Neuronal stem cell (in vitro differentiated cells): ENCODE data around the gene MYOCD.
A peak's percentile ranks its signal among the peaks of the same experiment; 100 is the strongest.

Experiments
- DNase-seq: peaks from one replicate; pipeline ENCODE4 v3.0.0-alpha.2; 2013; ENCODE audit warnings: low spot score
- H2AFZ ChIP-seq: one replicate; pipeline ENCODE4 v1.6.1; 2013; ENCODE audit warnings: mild to moderate bottlenecking, low read length, inconsistent platforms
- H2AK5ac ChIP-seq: 2 replicates; pipeline ENCODE4 v1.6.1; 2013; ENCODE audit warnings: low read depth, mild to moderate bottlenecking, inconsistent platforms, low read length, moderate library complexity, mixed read lengths
- H2BK120ac ChIP-seq: 2 replicates; pipeline ENCODE4 v1.6.1; 2013; ENCODE audit warnings: low read depth, mild to moderate bottlenecking, inconsistent platforms, low read length, moderate library complexity, mixed read lengths
- H2BK12ac ChIP-seq: one replicate; pipeline ENCODE4 v1.6.1; 2013; ENCODE audit warnings: low read length, inconsistent platforms
- H2BK15ac ChIP-seq: 2 replicates; pipeline ENCODE4 v1.6.1; 2013; ENCODE audit warnings: mild to moderate bottlenecking, low read length, inconsistent platforms, mixed read lengths
- H2BK5ac ChIP-seq: one replicate; pipeline ENCODE4 v1.6.1; 2013; ENCODE audit warnings: inconsistent platforms, mild to moderate bottlenecking, low read length, moderate library complexity
- H3K14ac ChIP-seq: one replicate; pipeline ENCODE4 v1.6.1; 2013; ENCODE audit warnings: low read length, inconsistent platforms
- H3K18ac ChIP-seq: 2 replicates; pipeline ENCODE4 v1.6.1; 2013; ENCODE audit warnings: low read length, inconsistent platforms
- H3K23ac ChIP-seq: 2 replicates; pipeline ENCODE4 v1.6.1; 2013; ENCODE audit warnings: low read depth, mild to moderate bottlenecking, mixed read lengths, low read length, inconsistent platforms; ENCODE audit not compliant: poor library complexity
- H3K27ac ChIP-seq: replicated peaks from 3 replicates; pipeline ENCODE4 v1.5.1; 2013; ENCODE audit warnings: low read length, inconsistent platforms
- H3K27me3 ChIP-seq, 3 experiments: 2 replicates each; pipeline ENCODE4 v1.6.1; 2013; ENCODE audit warnings: low read length in 3 of 3, mild to moderate bottlenecking in 2 of 3, inconsistent platforms in 1 of 3, low read depth in 1 of 3, mixed read lengths in 1 of 3, moderate library complexity in 1 of 3; ENCODE audit not compliant: control insufficient read depth in 3 of 3, insufficient read depth in 3 of 3
- H3K36me3 ChIP-seq, 2 donors: replicated peaks in 1 of 2; 2 replicates each; pipeline ENCODE4 v1.6.1; 2013; ENCODE audit warnings: low read length in 2 of 2; ENCODE audit not compliant: control insufficient read depth in 2 of 2, insufficient read depth in 2 of 2
- H3K4ac ChIP-seq: 2 replicates; pipeline ENCODE4 v1.6.1; 2013; ENCODE audit warnings: inconsistent platforms, mild to moderate bottlenecking, low read length, moderate library complexity
- H3K4me1 ChIP-seq, 2 donors: 1 replicate in 1 of 2; 2 replicates in 1 of 2; pipeline ENCODE4 v1.6.1; 2013; ENCODE audit warnings: low read length in 2 of 2, low read depth in 1 of 2; ENCODE audit not compliant: control insufficient read depth in 2 of 2, insufficient read depth in 1 of 2
- H3K4me2 ChIP-seq: one replicate; pipeline ENCODE4 v1.6.1; 2013; ENCODE audit warnings: mild to moderate bottlenecking, low read length, inconsistent platforms; ENCODE audit not compliant: insufficient read depth, poor library complexity, severe bottlenecking
- H3K4me3 ChIP-seq, 2 donors: 2 replicates each; pipeline ENCODE4 v1.5.1; 2013; ENCODE audit warnings: low read length in 2 of 2, mild to moderate bottlenecking in 2 of 2, inconsistent platforms in 1 of 2, moderate library complexity in 1 of 2
- H3K79me1 ChIP-seq: one replicate; pipeline ENCODE4 v1.6.1; 2013; ENCODE audit warnings: low read depth, mild to moderate bottlenecking, inconsistent platforms, low read length, moderate library complexity
- H3K9ac ChIP-seq: one replicate; pipeline ENCODE4 v1.6.1; 2013; ENCODE audit warnings: mild to moderate bottlenecking, low read depth, low read length, inconsistent platforms; ENCODE audit not compliant: poor library complexity
- H3K9me3 ChIP-seq, 2 donors: replicated peaks in 1 of 2; 2 replicates each; pipeline versions ENCODE3 to v1.6.1; 2013; ENCODE audit warnings: low read length in 2 of 2, mild to moderate bottlenecking in 2 of 2, inconsistent platforms in 1 of 2, low read depth in 1 of 2, mixed read lengths in 1 of 2, moderate library complexity in 1 of 2; ENCODE audit not compliant: control insufficient read depth in 2 of 2, insufficient read depth in 1 of 2
- H4K8ac ChIP-seq: one replicate; pipeline ENCODE4 v1.6.1; 2013; ENCODE audit warnings: low read depth, mild to moderate bottlenecking, inconsistent platforms, low read length, moderate library complexity
- H4K91ac ChIP-seq: one replicate; pipeline ENCODE4 v1.6.1; 2013; ENCODE audit warnings: low read length, low read depth, mild to moderate bottlenecking, inconsistent platforms; ENCODE audit not compliant: poor library complexity
- WGBS, 2 donors: extraction: QIAGEN DNeasy Blood & Tissue Kit; methylation state at CpG; one replicate each; pipeline ENCODE4 v1.1.7; 2013; ENCODE audit warnings: missing lambda C conversion rate in 2 of 2, mixed read lengths in 1 of 2; ENCODE audit not compliant: insufficient read length in 2 of 2, insufficient replicate concordance in 1 of 2; ENCODE audit errors: extremely low coverage in 2 of 2; 5-methylcytosine and 5-hydroxymethylcytosine counted together

The MYOCD gene

GRCh38 chr17:12729086-12729485, 63.4 kb downstream of the MYOCD start:
- Histone ChIP-seq H3K9me3 (no peaks in the 10 kb centered on the region), H3K9ac (no peak overlapping the region), H3K23ac (no peak overlapping the region), H2BK15ac (no peak overlapping the region), H3K27me3 (no peaks in the 10 kb centered on the region), H3K4me2 (no peak overlapping the region), H2AK5ac (no peak overlapping the region), H3K14ac (no peak overlapping the region), H3K4me1 (peaks cover 0 to 3% of the 10 kb centered on the region in 2 donors), H2BK12ac (no peak overlapping the region), H2AFZ (no peak overlapping the region), H3K36me3 (no peaks in the 10 kb centered on the region), H3K4ac (no peak overlapping the region), H2BK5ac (no peak overlapping the region), H3K27ac (no peak overlapping the region), H3K79me1 (no peaks in the 10 kb centered on the region), H3K18ac (no peak overlapping the region), H3K4me3 (no peak overlapping the region), H4K8ac (no peak overlapping the region), H2BK120ac (no peak overlapping the region), H4K91ac (no peak overlapping the region)
- no CpG with 5 or more reads among the region's 5 CpGs for WGBS, 2 donors
- DNase-seq: no peak

GRCh38 chr17:12730421-12730820, 64.7 kb downstream of the MYOCD start:
- H3K9ac ChIP-seq: no peak overlapping the region
- peaks cover 0 to 3% of the 10 kb centered on the region in 2 donors for H3K4me1 ChIP-seq
- no peak overlapping the region for H2BK12ac ChIP-seq
- no peak overlapping the region for H3K4me3 ChIP-seq
- no peaks in the 10 kb centered on the region for H3K36me3 ChIP-seq
- H2AK5ac ChIP-seq: no peak overlapping the region
- H3K27ac ChIP-seq: no peak overlapping the region
- no peak overlapping the region for H3K4ac ChIP-seq
- no peaks in the 10 kb centered on the region for H3K27me3 ChIP-seq
- no peak overlapping the region for H4K91ac ChIP-seq
- H2BK5ac ChIP-seq: no peak overlapping the region
- H3K18ac ChIP-seq: no peak overlapping the region
- no peaks in the 10 kb centered on the region for H3K9me3 ChIP-seq
- H2BK15ac ChIP-seq: no peak overlapping the region
- no peak overlapping the region for H3K14ac ChIP-seq
- H2BK120ac ChIP-seq: no peak overlapping the region
- H3K79me1 ChIP-seq: no peaks in the 10 kb centered on the region
- WGBS, 2 donors: no CpG with 5 or more reads among the region's 5 CpGs
- H4K8ac ChIP-seq: no peak overlapping the region
- no peak overlapping the region for H3K4me2 ChIP-seq
- no peak for DNase-seq
- H2AFZ ChIP-seq: no peak overlapping the region
- H3K23ac ChIP-seq: no peak overlapping the region

GRCh38 chr17:12730931-12731521, 65.3 kb downstream of the MYOCD start:
- Histone ChIP-seq H3K27ac (no peak overlapping the region), H2BK15ac (no peak overlapping the region), H3K79me1 (no peaks in the 10 kb centered on the region), H3K36me3 (no peaks in the 10 kb centered on the region), H3K4me2 (peak overlapping the region; percentile 21), H3K4ac (no peak overlapping the region), H3K4me1 (peaks cover 0 to 3% of the 10 kb centered on the region in 2 donors), H2BK12ac (no peak overlapping the region), H2BK120ac (no peak overlapping the region), H3K14ac (no peak overlapping the region), H3K23ac (no peak overlapping the region), H3K9me3 (no peaks in the 10 kb centered on the region), H3K4me3 (no peak overlapping the region), H3K27me3 (no peaks in the 10 kb centered on the region), H3K9ac (no peak overlapping the region), H4K8ac (peak overlapping the region; percentile 32), H4K91ac (no peak overlapping the region), H2BK5ac (no peak overlapping the region), H2AK5ac (no peak overlapping the region), H3K18ac (peak overlapping the region; percentile 22), H2AFZ (peak overlapping the region; percentile 67)
- no peak for DNase-seq
- no CpG with 5 or more reads among the region's 10 CpGs for WGBS, 2 donors

- H3K4ac ChIP-seq: no peak overlapping the region
These were observed 66.1 kb downstream of the MYOCD start for GRCh38 chr17:12731839-12732238.

More at GRCh38 chr17:12731839-12732238, 66.1 kb downstream of the MYOCD start:
- peak overlapping the region; percentile 8 for H2BK12ac ChIP-seq
- H3K4me2 ChIP-seq: no peak overlapping the region
- H3K9ac ChIP-seq: no peak overlapping the region
- no peak overlapping the region for H2BK5ac ChIP-seq
- H2AK5ac ChIP-seq: no peak overlapping the region
- no peak overlapping the region for H2BK15ac ChIP-seq
- no peak overlapping the region for H3K27ac ChIP-seq
- H2BK120ac ChIP-seq: no peak overlapping the region
- no peak overlapping the region for H2AFZ ChIP-seq
- no peak overlapping the region for H4K91ac ChIP-seq
- no peaks in the 10 kb centered on the region for H3K27me3 ChIP-seq
- no peak for DNase-seq
- no CpG with 5 or more reads among the region's 8 CpGs for WGBS, 2 donors
- H3K9me3 ChIP-seq: no peaks in the 10 kb centered on the region
- H3K18ac ChIP-seq: no peak overlapping the region
- H3K79me1 ChIP-seq: no peaks in the 10 kb centered on the region
- H3K14ac ChIP-seq: no peak overlapping the region
- H3K36me3 ChIP-seq: no peaks in the 10 kb centered on the region
- no peak overlapping the region for H3K23ac ChIP-seq
- H3K4me1 ChIP-seq: peaks cover 0 to 3% of the 10 kb centered on the region in 2 donors
- no peak overlapping the region for H3K4me3 ChIP-seq
- H4K8ac ChIP-seq: no peak overlapping the region
